ENCODE data around the gene RBM26. TPM values are rescaled to one million over a fixed set of nuclear protein-coding genes. Genes with fewer than 3 reads are reported as not detected.
A peak's percentile ranks its signal among the peaks of the same experiment; 100 is the strongest.

The RBM26 gene
- total RNA-seq, 3 donors from 2014 or later (not counting 1 experiment from before 2014, with no cell fraction given), result 59.3 to 70.3 (median 66.5) TPM

DNA sequence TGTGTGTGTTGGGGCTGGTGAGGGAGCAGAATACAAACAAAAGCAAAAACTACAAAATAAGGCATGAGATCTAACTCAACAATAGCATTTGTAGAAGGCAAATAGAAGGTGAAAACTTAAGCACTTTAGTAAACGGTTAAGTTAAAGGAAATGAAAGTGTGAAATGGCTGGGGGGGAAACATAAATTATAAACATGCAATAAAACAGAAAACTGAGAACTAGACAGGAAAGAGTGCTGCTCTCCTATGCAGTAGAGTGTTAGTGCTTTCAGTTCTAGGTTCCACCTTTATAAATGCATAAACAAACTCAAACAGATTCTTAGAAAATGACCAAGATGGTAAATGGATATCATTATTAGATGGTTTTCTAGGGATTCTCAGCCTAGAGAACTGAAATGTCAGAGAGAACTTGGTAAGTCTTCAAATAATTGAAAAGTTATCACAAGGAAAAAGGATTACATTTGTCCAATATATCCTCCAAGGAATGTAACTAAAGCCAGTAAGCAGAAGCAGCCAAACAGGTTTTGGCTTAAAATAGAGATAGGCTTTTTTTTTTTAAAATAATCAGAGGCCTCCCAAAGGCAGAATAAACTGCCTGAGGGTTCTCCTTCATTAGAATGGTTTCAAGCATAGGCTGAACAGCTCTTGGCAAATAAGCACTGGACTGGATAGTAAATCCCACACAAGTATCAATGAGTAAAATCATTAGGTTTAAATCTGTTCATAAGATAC, 23.3 kb downstream of the RBM26 start:
- intact Hi-C loops (cut with micrococcal nuclease), result loop anchor here (10.0 kb wide), 1 partner anchor 1688 kb away; the partner anchor contains the start of gene SLAIN1
- Mint-ChIP-seq H3K9me3 (no peaks in the 10 kb centered on the region), H3K27me3 (ENCODE audit: low read depth in 2 of 2) (no peaks in the 10 kb centered on the region), H3K4me3 (peak overlapping the region; percentile 68), H3K36me3 (no peaks in the 10 kb centered on the region), H3K4me1 (peaks cover 44 to 51% of the 10 kb centered on the region in 2 donors), H3K27ac (peak overlapping the region; percentile 66 to 87)
- TF ChIP-seq, protein P1, sequence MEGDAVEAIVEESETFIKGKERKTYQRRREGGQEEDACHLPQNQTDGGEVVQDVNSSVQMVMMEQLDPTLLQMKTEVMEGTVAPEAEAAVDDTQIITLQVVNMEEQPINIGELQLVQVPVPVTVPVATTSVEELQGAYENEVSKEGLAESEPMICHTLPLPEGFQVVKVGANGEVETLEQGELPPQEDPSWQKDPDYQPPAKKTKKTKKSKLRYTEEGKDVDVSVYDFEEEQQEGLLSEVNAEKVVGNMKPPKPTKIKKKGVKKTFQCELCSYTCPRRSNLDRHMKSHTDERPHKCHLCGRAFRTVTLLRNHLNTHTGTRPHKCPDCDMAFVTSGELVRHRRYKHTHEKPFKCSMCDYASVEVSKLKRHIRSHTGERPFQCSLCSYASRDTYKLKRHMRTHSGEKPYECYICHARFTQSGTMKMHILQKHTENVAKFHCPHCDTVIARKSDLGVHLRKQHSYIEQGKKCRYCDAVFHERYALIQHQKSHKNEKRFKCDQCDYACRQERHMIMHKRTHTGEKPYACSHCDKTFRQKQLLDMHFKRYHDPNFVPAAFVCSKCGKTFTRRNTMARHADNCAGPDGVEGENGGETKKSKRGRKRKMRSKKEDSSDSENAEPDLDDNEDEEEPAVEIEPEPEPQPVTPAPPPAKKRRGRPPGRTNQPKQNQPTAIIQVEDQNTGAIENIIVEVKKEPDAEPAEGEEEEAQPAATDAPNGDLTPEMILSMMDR (IDR thresholded peaks at IDR 0.05), result no peak
- no peaks in the 10 kb centered on the region for H3K9me3 ChIP-seq (ENCODE audit: control insufficient read depth, insufficient read depth, low read length)
- WGBS (ENCODE audit: insufficient coverage), result no CpG with 5 or more reads among the region's 1 CpG
- ATAC-seq (peak; percentile 37 to 75 (median 71)), DNase-seq (peak in 1 of 2 donors; percentile 33)
- no peaks in the 10 kb centered on the region for H3K27me3 ChIP-seq (ENCODE audit: control insufficient read depth, insufficient read depth, low read length)
- H3K4me1 ChIP-seq (ENCODE audit: control insufficient read depth, insufficient read depth, low read length), result peaks cover 3% of the 10 kb centered on the region
- peaks cover 12% of the 10 kb centered on the region for H3K36me3 ChIP-seq (ENCODE audit: control insufficient read depth, insufficient read depth, low read length)
- peak overlapping the region; percentile 29 for H3K27ac ChIP-seq (ENCODE audit: low read length)
- no peak overlapping the region for H3K4me3 ChIP-seq (ENCODE audit: low read length)

DNA sequence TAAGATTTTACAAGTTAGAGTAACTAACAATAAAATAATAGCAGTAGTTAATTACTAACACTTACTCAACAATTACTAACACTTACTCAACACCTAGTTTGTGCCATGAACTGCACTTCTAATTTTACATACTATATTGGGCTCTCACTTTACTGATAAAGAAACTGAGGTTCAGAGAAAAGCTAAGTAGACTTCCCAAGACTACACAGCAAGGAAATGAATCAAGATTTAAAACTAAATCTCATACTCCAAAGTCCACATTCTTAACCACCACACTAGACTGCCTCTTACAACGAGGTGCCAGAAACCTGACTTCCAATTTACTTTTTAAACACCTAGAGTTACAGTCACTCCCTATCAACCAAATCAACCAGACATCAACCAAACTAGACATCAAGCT, 25.1 kb downstream of the RBM26 start:
- TF ChIP-seq, protein P1 (IDR thresholded peaks at IDR 0.05), result no peak
- Histone ChIP-seq H3K4me1 (ENCODE audit: control insufficient read depth, insufficient read depth, low read length) (peaks cover 3% of the 10 kb centered on the region), H3K27ac (ENCODE audit: low read length) (no peak overlapping the region), H3K36me3 (ENCODE audit: control insufficient read depth, insufficient read depth, low read length) (peaks cover 27% of the 10 kb centered on the region), H3K27me3 (ENCODE audit: control insufficient read depth, insufficient read depth, low read length) (no peaks in the 10 kb centered on the region), H3K9me3 (ENCODE audit: control insufficient read depth, insufficient read depth, low read length) (no peaks in the 10 kb centered on the region), H3K4me3 (ENCODE audit: low read length) (no peak overlapping the region)
- WGBS (ENCODE audit: insufficient coverage), result 54% methylated on average over 1 of the region's 1 CpG
- H3K36me3 Mint-ChIP-seq, result no peaks in the 10 kb centered on the region
- peaks cover 38 to 46% of the 10 kb centered on the region in 2 donors for H3K4me1 Mint-ChIP-seq
- no peaks in the 10 kb centered on the region for H3K27me3 Mint-ChIP-seq (ENCODE audit: low read depth in 2 of 2)
- intact Hi-C loops (cut with micrococcal nuclease), result loop anchor here (10.0 kb wide), 1 partner anchor 1686 kb away; the partner anchor contains the start of gene SLAIN1
- DNase-seq (no peak), ATAC-seq (no peak)
- peak overlapping the region in 1 of 2 donors; percentile 53 for H3K27ac Mint-ChIP-seq
- H3K9me3 Mint-ChIP-seq, result no peaks in the 10 kb centered on the region
- H3K4me3 Mint-ChIP-seq, result no peak overlapping the region

DNA sequence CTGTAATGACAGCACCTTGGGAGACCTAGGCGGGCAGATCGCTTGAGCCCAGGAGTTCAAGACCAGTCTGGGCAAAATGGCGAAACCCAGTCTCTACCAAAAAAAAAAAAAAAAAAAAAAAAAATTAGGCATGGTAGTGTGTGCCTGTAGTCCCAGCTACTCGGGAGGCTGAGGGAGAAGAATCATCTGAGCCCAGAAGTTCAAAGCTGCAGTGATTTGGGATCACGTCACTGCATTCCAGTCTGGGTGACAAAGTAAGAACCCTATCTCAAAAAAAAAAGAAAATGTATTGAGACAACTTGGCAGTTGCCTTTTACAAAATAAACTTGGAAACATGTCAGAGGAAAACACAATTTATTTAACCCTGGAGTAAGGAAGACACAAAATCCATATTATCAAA, 26.8 kb downstream of the RBM26 start:
- Mint-ChIP-seq H3K36me3 (no peaks in the 10 kb centered on the region), H3K4me3 (no peak overlapping the region), H3K27ac (no peak overlapping the region), H3K27me3 (ENCODE audit: low read depth in 2 of 2) (no peaks in the 10 kb centered on the region), H3K4me1 (peaks cover 29 to 37% of the 10 kb centered on the region in 2 donors), H3K9me3 (no peaks in the 10 kb centered on the region)
- no peaks in the 10 kb centered on the region for H3K4me1 ChIP-seq (ENCODE audit: control insufficient read depth, insufficient read depth, low read length)
- WGBS (ENCODE audit: insufficient coverage), result 98% methylated on average over 4 of the region's 5 CpGs
- DNase-seq (no peak), ATAC-seq (no peak)
- no peak overlapping the region for H3K4me3 ChIP-seq (ENCODE audit: low read length)
- TF ChIP-seq, protein P1 (IDR thresholded peaks at IDR 0.05), result no peak
- peaks cover 35% of the 10 kb centered on the region for H3K36me3 ChIP-seq (ENCODE audit: control insufficient read depth, insufficient read depth, low read length)
- intact Hi-C loops (cut with micrococcal nuclease), result no loop called here
- no peak overlapping the region for H3K27ac ChIP-seq (ENCODE audit: low read length)
- H3K27me3 ChIP-seq (ENCODE audit: control insufficient read depth, insufficient read depth, low read length), result no peaks in the 10 kb centered on the region
- no peaks in the 10 kb centered on the region for H3K9me3 ChIP-seq (ENCODE audit: control insufficient read depth, insufficient read depth, low read length)

All from natural killer cell (primary cell).